Hematopoietic multipotent progenitor cell treated with erythropoietin and hydrocortisone succinate and interleukin-3 and kit ligand, for 17 days (in vitro differentiated cells): ENCODE data around the gene E2F6.

Experiments used
- DNase-seq: peaks from one replicate; pipeline ENCODE4 v3.0.0-alpha.2; 2015; ENCODE audit warnings: low spot score

Gene E2F6

DNA sequence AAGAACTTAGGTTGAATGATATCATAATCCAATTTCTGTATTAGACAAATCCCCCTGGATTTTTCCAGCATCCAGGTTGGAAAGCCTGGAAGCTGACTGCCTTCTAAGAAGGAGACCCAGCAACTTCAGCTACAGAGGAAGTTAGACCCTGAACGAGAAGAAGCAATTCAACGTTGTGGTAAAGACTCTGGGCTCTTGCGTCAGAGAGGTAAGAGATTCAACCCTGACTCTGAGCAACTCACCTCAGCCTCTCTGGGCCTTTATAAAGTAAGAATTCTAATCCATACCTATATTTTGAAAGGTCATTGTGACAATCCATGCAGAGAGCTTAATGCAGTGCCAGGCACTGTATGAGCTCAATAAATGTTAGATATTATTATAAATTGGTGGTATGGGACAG, 9.7 kb downstream of the E2F6 start:
- no peak for DNase-seq

DNA sequence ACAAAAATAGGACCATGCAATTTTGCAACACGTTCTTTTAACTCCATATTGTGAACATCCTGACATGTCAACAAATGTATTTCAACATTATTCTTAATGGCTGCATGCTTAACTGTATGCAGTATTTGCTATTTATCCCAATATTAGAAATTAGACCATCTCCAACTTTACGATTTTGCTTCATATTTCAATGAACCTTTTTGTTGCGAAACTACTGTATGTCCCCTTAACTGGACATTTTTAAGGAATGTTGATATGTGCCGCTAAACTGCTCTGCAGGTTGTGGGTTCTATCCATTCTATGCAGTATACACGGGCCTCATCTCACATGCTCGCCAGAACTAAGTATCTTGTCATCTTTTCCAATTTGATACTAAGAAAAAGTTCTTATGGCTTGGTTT, 11.1 kb downstream of the E2F6 start:
- DNase-seq: no peak

DNA sequence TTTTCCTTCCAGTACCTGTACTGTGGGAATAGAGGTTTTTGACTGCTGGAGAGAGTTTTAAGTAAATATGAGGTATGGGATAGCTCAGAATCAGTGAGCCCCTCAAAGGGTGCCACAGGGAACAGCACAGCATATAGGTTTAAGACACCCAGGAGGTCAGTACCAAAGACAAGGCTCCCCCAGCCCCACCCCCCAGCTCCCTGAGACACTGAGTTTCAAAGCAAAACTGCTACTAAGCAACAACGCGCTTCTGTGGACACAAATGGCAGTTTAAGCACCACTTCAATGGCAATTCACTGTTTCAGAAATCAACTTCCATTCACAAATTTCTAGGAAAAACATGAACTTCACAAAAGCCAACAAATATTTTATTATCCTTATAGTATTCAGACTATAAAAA, 15.2 kb downstream of the E2F6 start:
- DNase-seq: no peak

DNA sequence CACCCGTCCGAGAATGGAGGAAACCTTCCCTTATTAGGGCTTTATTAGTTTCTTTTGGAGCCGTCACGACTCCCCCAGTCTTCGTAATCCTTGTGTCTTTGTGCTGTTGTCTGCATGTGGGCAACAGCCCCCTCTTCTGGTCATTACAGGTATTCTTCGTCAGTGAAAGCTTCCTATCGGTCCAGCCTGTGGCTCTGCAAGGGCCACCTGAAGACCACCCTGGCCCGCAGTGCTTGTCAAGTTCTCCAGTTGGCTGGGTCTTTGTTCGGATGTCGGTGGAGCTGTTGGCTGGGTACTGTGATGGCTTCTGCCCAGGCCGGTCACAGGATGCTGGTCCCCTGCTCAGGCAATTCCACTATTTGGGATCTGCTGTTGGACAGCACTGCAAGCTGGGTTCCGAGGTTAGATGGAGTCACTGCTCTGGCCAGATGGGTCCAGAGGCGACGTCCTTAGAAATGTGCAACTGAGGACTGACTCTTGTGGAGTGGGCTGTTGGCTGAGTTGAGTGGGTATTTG, 19.2 kb downstream of the E2F6 start:
- DNase-seq: peak; percentile 77

DNA sequence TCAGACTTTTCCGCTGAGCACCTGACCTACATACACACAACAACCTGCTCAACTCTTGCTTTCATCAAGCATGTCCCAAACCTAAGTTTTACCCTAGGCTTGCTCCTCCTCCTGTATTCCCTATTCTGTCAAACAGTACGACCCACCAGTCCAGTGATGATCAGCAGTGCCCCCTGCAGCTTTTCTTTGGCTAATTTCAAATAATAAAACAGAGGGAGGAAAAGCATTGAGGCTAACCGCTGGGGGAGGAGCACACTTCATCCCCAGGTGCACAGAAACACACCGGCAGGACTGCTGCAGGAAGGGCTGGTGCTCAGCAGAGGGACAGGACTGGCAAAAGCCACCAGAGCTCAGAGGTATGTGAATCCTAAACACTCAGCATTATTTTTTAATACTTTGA, 21.2 kb downstream of the E2F6 start:
- DNase-seq: no peak

DNA sequence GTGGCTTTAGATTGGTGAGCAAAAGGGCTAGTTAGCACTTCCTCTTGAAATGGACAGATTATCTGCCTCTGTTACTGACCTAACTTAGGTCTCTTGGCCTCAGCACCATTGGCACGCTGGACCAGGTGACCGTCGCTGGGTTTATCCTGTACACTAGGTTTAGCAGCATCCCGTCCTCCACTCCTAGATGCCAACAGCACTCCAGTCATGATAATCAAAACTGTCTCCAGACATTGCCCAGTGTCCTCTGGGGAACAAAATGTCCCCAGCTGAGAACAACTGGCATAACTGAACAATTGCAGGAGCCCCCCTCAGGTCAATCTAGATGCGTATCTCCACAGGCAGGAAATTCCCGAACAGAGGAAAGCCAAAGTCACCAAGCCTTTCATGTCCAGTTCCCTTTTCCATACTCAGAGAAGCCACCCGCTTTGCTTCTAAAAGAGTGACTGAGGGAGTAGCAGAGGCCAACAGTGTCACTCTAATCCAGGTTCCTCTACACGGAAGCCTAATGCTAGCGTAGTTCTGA, 27.3 kb downstream of the E2F6 start:
- no peak for DNase-seq

DNA sequence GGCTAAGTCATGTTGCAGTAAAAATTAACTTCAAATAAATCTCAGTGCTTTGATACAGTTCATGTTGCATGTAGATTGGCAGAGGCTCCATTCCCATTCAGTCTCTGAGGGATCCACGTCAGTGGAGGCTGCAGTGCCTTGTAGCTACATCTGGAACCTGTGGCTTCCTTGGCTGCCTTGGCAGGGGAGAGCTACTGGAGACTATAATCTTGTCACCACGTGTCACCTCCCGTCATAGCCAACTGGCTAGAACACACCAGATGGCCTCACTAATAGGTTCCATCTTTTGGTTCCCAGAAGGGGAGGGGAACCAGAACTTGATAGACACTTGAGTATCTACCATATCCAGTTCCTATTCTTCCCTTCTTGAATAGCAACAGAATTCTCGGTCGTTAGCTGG, 28.4 kb downstream of the E2F6 start:
- DNase-seq: no peak

DNA sequence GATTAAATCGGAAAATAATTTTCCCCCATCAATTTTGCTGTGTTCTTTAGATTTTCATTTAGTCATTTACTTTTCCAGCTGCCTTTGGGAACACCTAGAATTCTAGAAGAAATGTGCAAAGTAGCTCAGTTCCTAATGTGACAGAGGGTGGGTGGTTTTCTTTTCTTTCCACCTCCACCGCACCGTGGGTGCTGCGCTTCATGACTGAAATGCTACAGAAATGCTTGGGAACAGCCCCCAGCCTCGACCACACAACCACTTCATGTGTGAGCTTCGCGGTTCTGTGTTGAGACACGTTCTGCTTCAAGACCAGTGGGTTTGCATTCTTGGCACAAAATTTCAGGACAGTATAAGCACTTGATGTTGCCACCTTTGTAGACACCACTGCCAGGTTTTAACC, 30.9 kb downstream of the E2F6 start:
- no peak for DNase-seq

DNA sequence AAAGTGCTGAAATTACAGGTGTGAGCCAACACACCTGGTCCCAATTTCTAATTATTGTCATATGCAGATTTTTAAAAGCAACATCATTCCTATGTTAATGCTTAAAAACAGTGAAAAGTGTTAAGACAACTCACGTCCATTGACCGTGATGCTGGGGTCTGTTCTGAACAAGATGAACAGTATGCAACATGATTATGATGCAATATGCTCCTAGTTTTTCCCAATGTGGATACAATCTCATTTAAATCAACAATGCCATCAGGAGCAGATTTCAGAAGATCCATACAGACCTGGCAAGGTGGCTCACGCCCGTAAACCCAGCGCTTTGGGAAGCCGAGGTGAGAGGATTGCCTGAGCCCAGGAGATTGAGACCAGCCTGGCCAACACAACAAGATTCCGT, 31.5 kb downstream of the E2F6 start:
- DNase-seq: no peak

DNA sequence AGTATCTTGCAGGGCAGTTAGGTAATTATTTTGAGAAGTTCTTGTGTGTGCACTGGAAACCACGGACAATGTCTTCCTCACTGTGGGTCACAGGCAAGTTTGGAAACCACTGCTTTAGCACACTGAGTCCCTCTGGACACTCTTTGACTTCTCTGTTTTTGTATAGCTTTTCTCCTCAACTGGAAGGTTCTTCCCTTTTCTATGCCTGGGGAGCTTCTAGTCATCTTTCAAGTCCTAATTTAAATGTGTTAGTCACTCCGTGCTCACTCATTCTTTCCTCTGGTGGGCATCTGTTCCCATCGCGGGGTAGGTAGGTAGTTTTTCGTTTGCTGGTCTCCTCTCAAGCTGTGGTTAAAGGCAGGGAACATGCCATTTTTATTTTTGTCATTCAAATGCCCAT, 32.1 kb downstream of the E2F6 start:
- DNase-seq: no peak

DNA sequence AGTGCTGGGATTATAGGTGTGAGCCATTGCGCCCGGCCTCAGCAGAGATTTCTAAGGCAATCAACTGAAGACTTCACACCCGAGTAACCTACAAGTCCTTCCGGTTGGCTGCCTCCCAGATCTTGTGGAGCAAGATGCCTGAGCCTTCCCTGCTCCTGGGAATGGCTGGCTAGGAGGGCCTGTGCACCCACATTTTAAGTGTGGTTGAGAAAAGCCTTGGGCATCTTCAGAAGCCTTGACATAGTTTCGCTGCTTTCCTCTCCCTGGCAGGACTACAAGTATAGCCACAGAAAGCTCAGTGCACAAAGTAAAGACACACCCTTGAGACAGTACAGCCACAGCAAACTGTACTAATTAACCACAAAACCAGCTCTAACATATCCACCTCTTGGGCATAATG, 35.2 kb downstream of the E2F6 start:
- DNase-seq: no peak

DNA sequence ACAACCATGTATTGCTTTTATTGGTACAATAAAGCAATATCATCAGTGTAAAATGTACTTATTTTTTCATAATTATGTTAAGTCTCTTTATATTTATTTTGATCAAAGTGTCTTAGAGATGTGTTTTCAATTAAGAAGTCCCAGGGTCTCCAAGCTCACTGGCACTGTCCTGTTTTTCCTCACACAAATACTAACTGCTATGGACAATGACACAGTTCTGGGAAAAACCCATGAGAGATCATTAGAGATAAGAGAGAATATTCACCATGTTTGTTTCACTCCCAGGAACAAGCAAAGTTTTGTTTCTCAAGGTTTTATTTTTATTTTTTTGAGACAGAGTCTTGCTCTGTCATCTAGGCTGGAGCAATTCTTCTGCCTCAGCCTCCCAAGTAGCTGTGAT, 38.7 kb downstream of the E2F6 start:
- no peak for DNase-seq

DNA sequence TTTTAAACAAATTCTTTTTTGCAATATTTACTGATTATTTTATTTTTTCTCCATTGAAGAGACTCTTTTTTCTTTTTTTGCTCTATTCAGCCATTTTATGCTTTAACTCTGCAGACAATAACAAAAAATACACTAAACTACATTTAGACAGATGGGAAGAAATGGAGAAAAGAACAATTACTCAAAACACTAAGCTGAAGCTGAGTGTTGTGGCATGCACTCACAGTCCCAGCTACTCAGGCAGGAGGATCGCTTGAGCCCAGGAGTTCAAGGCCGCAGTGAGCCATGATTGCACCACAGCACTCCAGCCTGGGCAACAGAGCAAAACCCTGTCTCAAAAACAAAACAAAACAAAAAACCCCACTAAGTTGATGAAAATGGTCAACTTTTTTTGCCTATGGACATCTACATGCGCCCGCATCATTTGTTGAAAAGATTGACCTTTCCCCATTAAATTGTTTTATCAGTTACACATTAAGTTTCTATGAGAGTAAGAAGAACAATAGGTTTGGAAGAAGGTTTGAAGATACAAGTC, 43.0 kb downstream of the E2F6 start:
- no peak for DNase-seq

DNA sequence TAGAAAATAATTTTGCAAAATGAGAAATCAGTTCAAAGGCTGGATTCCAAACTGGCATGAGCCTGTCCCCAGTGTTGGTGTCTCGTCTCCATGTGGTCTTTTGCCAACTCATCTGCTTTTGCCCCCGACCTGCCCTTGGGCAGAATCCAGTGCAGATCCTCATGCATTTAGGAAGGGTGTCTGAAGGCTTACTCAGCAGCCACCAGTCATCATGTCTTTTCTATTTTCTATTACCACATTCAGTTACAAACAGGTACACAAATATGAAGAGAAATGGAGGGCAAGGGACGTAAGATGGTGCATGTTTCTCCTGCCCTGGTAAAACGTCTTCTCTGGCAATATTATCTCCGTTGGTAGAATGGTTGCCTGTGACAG, 43.5 kb downstream of the E2F6 start:
- DNase-seq: no peak

DNA sequence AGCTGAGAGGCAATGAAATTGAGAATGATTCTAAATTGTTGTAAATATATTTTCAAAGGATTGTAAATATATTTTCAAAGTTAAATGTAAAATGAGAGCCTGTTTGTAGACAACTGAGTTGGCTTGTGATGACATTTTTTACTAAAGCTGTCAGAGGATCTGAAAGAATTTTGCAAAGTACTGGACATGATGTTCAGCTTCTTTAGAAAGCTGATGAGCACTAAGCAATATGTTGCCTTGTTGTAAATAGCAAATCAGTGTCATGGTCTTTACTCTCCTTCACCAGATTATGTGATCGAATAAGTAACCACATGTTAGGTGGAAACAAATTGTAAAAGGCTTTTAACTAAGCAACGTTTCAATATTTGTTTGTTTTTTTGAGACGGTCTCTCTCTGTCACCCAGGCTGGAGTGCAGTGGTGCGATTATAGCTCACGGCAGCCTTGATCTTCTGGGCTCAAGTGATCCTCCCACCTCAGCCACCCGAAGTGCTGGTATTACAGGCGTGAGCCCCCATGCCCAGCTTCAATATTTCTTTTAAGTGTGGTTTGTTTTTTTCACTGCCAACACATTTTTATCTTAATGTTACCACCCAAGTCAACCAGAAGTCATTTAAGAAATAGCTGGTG, 44.0 kb downstream of the E2F6 start:
- no peak for DNase-seq

DNA sequence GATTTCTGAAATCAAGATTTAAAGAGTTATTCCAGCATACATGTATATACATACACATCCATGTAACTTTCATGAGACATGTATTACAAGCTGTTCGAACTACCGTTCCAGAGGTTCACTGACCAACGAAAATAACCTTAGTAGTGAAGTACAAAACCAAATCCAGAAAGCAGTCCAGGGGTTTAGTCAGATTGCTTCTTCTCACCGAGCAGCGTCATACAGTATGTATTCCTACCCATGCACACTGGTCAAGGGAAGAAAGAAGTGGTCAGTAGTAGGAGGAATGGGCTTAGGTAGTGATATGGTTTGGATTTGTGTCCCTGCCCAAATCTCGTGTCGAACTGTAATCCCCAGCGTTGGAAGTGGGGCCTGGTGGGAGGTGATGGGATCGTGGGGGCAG, 45.3 kb downstream of the E2F6 start:
- no peak for DNase-seq

DNA sequence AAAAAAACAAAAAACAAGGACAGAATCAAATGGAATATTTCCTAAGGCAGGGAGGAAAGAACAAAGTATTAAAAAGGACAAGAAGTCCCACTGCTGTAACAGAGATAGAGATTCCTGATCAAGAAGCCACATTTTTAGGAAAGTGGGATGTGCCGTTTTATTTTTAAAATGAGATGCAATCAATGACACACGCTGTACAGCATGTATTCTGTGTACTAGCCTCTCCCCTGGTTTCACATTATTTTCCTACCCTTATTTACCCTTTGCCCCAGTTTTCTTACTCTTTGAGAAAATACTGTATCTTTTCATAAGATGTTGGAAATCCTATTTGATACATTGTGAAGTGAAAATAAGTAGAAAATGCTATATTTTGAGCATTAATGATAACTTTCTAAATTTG, 45.8 kb downstream of the E2F6 start:
- DNase-seq: no peak

DNA sequence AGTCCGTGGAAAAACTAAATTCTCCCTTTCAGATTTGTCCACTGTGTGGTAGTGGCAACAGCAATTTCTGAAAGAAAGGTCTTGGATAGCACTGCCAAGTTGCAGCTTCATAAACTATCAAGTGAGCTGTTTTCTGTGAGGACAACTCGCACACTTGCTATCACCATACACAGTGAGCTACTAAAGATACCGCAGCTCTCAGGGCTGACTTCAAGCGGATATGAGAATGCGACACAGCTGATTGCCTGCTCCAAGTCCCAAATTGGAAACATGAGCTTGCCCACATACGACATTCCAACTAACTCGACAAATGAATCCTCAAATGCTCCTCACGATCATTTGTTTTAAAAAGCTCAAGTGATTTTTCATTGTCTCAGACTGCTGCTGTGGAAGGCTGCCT, 46.2 kb downstream of the E2F6 start:
- no peak for DNase-seq

DNA sequence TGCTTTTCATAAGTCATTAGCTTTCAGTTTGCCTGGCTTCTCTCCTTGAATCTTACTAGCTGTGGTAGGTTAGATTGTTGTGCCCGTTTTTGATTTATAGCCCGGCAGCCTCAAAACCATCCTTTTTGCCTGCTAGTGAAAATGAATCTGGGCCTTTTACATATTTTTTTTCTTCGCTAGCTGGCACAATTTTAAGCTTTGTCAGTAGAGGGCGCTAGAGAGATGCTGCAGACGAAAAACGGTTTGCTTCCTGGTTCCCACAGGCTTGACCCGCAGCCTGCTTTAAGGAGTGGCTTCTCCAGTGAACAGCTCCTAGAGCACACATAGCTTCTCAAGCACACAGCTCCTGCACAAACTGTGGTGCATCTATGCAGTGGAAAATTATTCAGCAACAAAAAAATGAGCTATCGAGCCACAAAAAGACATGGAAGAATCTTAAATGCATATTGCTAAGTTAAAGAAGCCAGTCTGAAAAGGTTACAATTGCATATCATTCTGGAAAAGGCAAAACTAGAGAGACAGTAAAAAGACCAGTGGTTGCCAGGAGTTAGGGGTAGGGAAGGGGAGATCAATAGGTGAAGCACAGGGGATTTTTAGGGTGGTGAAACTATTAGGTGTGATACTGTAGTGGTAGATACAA, 47.9 kb downstream of the E2F6 start:
- peak; percentile 60 for DNase-seq

DNA sequence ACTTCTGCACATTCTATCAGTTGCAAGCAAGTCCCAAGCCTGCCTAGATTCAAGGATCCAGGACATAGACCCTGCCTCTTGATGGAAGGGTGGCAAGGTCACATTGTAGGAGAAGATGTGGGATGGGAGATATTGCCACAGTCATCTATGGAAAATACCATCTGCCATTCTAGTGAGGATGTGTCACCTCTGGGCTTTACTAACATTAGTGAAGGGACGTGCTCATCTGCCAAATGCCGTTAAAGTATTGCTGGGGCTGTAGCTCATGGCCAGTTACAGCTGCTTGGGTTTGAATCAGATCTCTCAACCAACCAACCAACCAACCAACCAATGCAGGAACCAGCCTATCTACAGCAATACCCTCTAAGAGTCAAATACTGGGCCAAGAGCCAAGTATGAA, 49.0 kb downstream of the E2F6 start:
- no peak for DNase-seq

DNA sequence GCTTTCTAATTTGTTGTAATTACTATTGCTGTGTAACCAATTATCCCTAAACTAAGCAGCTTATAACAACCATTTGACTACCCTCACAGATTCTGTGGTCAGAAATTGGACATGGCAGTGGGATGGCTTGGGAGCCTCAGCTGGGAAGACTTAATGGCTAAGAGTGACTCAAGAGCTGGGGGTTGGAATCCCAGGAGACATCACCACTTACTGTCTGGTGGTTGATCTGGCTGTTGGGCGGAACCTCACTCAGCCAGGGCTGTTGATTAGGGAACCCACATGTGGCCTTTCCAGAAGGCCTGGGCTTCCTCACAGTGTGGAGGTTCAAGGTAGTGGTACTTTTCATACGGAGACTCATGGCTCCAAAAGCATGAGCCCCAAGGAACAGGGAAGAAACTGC, 49.8 kb downstream of the E2F6 start:
- no peak for DNase-seq

DNA sequence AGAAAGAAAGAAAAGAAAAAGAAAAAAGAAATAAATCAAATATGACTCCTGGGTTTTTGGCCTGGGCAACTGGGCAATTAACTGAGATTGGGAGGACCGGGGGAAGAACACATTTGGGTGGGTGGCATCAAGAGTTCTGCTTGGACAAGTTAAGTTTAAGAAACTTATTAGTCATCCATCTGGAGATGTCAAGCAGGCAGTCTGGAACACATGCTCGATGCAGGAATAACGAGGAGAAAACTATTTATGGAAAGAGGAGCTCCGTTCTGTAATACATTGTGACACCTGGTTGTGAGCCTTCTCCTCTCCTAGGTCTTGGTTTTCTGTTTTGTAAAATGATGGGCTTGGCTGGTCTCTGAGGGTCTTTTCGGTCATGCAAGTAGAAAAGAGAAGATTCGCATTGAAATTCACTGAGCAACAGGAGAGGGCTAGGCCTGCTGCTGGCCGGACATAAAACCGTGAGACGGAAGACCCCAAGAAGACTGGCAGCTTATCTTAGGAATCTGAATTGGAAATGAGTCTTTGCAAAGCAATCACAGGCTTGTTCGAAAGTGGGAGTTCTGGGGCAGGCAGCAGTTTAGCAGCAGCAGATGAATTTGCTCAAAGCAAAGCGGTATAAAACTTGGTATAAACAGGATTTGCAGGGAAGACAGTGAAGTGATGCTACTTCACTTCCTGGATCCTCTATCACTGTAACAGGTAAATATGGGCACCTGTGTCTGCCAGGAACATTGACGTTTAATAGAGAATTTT, 51.4 kb downstream of the E2F6 start:
- no peak for DNase-seq

DNA sequence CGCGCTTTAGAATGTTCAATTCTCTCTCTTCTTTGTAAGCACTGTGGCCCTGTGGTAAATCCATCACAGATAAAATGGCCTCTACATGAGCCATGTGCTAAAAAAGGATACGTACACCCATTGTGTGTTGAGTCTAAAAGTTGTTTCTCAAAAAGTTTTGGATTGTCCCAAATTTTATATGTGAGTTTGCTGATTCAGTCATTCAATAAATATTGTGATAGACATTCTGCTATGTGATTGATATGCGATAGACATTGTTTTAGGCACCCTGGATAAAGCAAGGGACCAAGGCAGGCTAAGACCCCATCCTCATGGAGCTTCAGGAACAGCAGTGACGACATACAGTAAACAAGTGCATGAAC, 53.5 kb downstream of the E2F6 start:
- no peak for DNase-seq
